Activated CD8-positive, alpha-beta memory T cell treated with anti-CD3 and anti-CD28 coated beads, Interleukin-2, amount 50 U/mL, for 4 hours (primary cell): ENCODE measurements around the gene NLK.
"Not testable (repeated sequence)": the region's sequence is repeated elsewhere in the genome, so short reads cannot be mapped to it uniquely, and the experiment has no call there.

Source experiments
- DNase-seq: peaks from one replicate; pipeline ENCODE4 v3.0.0-alpha.2; 2020

NLK gene

GRCh38 chr17:28042657-28042720, at the start of gene NLK:
TSS of gene NLK (plus strand) at chr17:28042677. CDS start at chr17:28042874, 197 bp downstream.
- no peak for DNase-seq

DNA sequence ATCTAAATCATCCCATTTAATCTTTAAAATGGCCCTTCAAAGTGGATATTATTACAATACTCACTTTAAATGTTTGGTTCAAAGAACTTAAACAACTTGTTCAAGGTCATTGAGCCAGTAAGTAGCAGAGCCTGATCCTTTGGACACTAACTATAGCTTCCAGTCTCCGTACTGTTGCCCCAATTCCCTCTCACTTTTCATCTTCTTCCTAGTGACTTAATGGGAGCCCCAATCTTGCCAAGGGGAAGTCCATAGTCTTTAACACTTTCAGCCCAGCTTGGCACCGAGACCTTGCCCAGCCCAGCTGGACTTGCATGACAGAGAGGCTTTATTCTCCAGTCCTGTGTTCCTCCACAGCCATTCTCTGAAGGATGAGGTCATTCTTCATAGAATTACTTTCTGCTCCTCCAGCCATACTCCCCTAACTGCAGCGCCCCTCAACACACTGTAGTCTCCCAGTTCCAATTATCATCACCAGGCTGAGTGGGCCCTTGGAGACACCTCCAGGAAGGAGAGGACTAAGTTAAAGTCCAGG, 49.2 kb upstream of the NLK start:
- no peak for DNase-seq

DNA sequence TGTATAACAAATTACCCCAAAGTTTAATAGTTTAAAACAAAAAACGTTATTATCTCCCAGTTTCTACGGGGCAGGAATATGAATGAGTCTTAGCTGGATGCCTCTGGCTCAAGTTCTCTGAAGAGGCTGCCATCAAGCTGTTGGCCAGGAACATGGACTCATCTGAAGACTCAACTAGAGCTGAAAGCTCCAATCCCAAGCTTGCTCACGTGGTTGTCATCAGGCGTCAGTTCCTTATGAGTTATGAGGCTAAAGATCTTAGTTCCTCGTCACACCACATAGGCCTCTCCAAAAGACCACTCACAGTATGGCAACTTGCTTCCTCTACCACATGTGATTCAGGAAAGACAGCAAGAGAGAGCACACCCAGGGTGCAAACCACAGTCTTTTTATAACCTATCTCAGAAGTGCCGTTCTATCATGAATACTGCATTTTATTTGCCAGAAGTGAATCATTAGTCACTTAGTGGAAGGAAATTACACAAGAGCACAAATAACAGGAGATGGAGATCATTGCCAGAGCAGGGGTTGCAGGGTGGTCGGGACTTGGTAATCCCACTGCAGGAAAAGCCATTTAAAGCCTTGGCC, 48.7 kb upstream of the NLK start:
- DNase-seq = no peak

- DNase-seq = no peak
Observed at GRCh38 chr17:27994586-27994985, 47.9 kb upstream of the NLK start.

DNA sequence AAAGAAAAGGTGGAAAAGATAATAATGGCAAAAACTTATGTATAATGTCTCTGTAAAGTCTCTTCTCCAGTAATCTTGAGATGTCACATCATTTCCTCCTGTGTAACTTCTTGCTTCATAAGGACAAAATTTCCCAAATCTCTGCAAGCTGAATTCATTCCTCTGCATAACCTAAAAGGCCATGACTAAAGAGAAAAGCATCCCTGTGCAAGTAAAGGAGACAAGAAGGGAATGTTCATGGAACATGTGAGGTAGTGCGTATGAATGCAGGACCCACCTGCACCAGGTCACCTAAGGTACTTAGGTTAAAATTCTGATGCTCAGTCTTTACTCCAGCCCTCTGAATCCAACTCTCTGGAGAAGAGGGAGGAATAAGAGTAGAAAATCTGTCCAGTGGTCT, 46.9 kb upstream of the NLK start:
- DNase-seq = no peak

DNA sequence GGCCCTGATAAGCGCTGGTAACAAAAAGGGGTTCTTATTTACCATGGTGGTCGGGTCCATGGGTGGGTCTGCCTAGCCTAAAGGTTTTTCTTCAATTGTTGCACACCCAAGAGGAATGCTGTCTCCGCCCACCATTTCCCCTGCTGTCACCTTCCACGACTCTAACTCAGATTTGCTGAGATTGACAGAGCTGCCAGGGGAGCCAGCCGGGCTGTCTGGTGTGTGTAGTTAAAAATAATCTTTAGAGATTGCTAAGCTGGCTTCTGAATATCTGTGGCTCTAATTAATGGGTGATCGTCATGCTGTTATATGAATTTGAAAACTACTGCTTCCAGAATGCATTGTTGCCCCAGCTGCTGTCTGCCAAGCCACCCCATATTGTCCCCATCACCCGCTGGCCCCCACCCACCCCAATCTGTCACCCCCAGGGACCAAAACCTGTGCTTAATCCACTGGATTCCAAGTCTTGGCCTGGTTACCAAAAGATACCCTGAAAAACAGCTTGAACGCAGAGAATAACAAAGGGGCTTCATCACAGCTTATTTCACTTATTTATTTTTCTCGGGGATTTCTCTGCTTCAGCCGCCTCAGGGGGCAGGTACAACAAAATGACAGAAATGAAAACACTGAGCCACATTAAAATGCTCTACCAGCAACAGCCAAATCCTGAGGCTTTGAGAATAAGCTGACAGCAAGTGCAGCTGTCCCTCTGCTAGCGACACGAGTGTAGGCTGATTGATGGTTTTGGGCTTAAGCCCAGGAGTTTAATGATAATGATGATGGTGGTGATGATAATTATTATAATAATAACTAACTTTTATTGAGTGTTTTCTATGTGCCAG, 46.1 kb upstream of the NLK start:
- no peak for DNase-seq

- no peak for DNase-seq
Observed at GRCh38 chr17:27997044-27997401, 45.5 kb upstream of the NLK start.

DNA sequence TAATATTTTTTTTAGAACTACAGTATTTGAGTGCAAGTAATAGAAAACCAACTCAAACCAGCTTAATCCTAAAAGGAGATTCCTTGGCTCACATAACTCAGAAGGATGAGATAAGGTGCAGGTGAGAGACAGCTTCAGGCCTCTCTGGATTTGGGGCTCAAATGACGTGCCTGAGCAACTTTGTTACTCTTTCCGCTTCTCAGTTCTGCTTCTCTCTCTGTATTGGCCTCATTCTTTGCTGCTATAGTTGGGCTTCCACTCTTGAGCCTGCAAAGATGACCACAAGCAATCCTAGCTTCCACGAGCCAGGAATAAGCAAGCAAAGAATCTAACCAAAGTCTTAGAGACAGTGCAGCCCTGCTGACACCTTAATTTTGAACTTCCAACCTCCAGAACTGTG, 45.0 kb upstream of the NLK start:
- no peak for DNase-seq

DNA sequence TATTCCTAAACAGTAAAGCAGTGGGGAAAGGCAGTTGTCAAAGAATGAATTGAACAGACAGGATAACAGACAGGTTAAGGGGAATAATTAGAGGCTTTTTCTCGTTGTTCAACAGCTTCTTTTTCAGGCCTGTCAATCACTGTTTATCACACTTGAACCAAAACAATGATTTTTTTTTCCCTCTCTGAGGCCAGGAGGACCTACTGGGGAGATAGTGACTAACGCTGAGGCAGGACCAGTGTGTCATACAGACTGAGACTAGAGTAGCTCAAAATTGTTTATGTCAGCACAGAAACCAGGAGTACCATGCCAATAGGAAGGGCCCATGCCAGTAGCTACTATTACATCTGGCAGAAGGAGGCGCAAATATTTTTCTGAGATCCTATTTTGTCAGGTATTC, 41.3 kb upstream of the NLK start:
- no peak for DNase-seq

DNA sequence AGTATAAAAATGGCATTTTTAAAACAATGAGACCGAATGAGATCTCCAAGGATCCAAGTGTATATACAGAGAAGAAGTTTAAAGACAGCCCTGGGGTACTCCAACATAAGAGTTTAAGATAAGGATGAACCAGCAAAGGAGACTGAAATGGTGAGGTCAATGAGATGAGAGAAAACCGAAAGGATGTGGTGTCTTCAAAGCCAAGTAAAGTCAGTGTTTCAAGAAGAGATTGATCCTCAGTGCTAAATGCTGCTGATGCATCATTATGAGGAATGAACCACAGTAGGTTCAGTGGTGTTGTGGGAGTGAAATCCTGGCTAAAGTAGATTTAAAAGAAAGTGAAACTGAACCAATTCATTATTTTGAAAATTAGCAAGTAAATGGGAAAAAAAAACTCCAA, 38.1 kb upstream of the NLK start:
- DNase-seq = no peak

- DNase-seq = not testable (repeated sequence)
Observed at GRCh38 chr17:28007925-28008324, 34.6 kb upstream of the NLK start.

DNA sequence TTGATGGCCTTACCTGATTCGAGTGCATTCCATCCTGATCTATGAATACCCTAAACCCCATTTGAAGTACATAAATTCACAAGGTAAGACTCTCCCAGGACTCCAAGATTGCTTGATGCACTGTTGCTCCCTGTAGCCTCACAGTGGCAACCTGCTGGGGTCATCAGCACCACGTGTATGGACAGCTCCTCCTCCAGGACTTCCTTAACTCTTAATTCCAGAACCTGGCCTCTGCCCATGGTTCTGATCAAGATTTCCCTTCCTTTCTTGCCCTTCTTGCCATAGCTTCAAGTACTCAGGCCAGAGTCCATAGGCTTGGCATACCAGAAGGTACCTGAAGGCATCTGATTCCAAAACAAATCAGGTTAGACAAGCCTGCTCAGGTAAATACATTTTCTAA, 34.0 kb upstream of the NLK start:
- no peak for DNase-seq

- no peak for DNase-seq
Observed at GRCh38 chr17:28010406-28010805, 32.1 kb upstream of the NLK start.

- DNase-seq = no peak
Observed at GRCh38 chr17:28018439-28019070, 23.9 kb upstream of the NLK start.

GRCh38 chr17:28020515-28020914, 22.0 kb upstream of the NLK start:
- no peak for DNase-seq

DNA sequence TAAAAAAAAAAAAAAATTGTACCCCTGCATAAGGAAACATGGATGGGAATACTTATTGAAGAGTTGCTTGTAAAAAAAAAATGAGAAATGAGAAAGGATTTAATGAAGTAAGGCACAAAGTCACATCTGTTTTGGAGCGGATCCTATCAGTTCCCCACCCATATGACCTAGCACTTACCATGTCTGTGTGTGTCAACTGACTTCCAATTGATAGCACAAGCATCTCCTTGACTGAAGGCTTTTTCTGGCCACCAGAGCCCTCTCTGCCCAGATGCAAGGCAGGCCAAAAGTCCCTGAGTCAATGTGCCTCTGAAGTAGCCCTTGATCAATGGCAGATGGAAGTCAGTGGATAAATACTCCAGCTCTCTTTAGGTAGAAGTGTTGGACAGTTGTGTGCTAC, 13.4 kb upstream of the NLK start:
- DNase-seq = no peak

DNA sequence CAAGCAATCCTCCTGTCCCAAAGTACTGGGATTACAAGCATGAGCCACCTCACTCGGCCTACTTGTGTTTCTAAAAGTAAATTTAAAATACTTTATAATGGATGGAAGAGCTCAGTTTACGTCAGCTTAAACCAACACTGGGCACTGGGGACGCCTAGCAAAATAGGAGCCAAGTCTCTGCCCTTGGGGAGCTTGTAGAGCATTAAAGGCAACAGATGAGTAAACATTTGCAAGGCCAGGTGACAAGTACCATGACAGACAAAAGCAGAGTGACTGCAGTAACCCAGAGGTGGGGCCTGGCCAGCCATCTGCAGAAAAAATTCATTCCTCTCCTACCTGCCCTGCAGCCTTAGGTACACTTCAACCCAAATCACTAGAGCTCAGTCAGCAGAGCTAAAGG, 12.1 kb upstream of the NLK start:
- DNase-seq = no peak

DNA sequence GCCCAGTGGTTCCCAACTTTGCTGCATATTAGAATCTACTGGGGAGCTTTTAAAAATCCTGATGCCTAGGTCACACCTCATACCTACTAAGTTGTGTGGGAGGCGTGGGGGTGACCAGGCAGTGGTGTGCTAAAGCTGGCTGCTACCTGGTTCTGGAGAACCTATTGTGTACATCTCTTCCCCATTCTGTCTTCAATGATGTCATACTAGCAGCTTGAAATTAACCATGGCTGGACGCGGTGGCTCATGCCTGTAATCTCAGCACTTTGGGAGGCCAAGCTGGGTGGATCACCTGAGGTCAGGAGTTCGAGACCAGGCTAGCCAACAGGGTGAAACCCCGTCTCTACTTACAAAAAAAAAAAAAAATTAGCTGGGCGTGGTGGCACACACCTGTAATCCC, 11.3 kb upstream of the NLK start:
- DNase-seq = no peak

- no peak for DNase-seq
Observed at GRCh38 chr17:28033972-28034714, 8.3 kb upstream of the NLK start.

DNA sequence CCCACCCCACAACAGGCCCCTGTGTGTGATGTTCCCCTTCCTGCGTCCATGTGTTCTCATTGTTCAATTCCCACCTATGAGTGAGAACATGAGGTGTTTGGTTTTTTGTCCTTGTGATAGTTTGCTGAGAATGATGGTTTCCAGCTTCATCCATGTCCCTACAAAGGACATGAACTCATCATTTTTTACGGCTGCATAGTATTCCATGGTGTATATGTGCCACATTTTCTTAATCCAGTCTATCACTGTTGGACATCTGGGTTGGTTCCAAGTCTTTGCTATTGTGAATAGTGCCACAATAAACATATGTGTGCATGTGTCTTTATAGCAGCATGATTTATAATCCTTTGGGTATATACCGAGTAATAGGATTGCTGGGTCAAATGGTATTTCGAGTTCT, 7.0 kb upstream of the NLK start:
- DNase-seq = not testable (repeated sequence)

DNA sequence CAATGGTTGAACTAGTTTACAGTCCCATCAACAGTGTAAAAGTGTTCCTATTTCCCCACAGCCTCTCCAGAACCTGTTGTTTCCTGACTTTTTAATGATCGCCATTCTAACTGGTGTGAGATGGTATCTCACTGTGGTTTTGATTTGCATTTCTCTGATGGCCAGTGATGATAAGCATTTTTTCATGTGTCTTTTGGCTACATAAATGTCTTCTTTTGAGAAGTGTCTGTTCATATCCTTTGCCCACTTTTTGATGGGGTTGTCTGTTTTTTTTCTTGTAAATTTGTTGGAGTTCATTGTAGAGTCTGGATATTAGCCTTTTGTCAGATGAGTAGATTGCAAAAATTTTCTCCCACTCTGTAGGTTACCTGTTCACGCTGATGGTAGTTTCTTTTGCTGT, 6.6 kb upstream of the NLK start:
- not testable (repeated sequence) for DNase-seq

- no peak for DNase-seq
Observed at GRCh38 chr17:28038802-28039201, 3.7 kb upstream of the NLK start.

- no peak for DNase-seq
Observed at GRCh38 chr17:28039251-28039650, 3.2 kb upstream of the NLK start.

DNA sequence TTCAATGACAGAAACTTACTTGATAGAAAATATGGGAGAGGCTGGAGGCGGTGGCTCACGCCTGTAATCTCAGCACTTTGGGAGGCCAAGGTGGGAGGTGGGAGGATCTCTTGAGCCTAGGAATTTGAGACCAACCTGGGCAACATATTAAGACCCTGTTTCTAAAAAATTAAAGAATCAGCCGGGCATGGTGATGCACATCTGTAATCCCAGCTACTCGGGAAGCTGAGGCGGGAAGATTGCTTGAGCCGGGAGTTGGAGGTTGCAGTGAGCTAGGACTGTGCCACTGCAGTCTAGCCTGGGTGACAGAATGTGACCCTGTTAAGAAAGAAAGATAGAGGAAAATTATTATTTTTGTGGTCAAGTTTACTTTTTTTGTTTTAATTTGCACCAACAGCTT, 2.1 kb upstream of the NLK start:
- no peak for DNase-seq
